Occipital lobe (tissue), 2 donors: ENCODE data around the gene PPIC. TPM values are rescaled to one million over a fixed set of nuclear protein-coding genes. Genes with fewer than 3 reads are reported as not detected.

Experiments
- DNase-seq: peaks from one replicate; lab custom pipeline; 2025; lab: John Stamatoyannopoulos, UW
- total RNA-seq: library from RNA; depleted of rRNA; stranded (reverse); fragments of >200 nt; gene quantifications from one replicate; pipeline ENCODE4 v1.2.3, GENCODE V29; 2014

The PPIC gene
- 3.1 TPM for total RNA-seq

DNA sequence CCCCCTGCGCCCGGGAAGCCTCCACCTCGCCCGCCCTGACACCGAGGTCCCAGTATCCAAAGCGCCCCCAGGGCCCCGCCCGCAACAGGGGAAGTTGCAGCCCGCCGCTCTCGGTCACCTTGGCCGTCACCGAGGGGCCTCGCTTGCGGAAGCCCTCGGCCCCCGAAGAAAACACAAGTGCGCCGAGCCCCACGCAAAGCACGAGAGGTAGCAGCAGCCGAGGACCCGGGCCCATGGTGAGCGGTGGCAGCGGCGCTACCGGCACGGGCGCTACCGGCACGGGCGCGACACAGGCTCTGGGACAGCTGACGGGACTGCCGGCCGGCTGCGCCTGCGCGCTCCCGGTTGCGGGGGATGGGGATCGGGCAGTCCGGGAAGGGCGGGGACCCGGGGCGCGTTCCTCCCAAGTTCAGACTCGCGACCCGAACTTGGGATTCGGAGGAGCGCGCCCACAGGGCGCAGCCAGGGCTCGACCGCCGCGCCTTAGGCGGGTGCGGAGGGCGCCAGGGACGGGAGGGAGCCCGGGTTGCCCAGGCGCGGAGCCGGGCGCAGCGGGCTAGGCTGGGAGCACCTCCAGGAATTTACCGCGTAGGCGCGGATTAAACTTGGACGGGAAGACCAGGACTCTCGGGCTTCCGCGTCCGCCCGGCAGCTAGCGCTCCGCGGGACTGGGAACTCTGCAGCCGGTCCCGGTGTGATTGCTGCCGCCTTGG lies at the start of gene PPIC:
Gene PPIC (minus strand): TSS at position 335 of the 713 bp plus-strand sequence. CDS start 100 bp downstream, at position 235.
- peak; percentile 47 for DNase-seq

DNA sequence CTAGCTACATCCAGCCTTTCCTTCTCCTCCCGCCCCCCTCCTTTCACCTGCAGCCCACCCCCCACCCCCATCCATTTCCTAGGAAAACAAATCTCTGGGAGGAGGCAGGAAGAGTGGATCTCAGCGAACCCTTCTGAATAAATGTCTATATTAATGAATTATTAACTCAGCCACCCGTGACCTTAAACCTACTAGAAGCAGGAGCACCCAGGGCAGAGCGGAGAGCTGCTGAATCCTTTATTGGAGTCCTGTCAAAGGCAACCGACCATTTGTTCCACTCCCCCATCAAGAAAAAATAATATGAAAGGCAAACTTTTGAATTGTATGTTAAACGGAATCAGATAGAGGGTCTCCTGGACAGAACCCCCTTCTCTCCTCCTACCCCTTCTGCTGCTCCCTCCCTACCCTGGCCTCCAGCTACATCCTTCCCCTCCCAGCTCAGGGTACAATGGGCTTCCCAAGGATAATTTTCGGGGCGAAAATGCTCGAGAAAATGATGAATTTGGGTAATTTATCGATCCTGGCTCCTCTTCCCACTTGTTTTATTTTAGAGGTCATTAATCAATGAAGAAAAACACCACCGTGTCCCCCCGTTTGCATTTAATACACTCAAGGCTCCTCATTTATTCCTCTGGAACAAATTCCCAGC lies 49.2 kb upstream of the PPIC start:
- no peak for DNase-seq

DNA sequence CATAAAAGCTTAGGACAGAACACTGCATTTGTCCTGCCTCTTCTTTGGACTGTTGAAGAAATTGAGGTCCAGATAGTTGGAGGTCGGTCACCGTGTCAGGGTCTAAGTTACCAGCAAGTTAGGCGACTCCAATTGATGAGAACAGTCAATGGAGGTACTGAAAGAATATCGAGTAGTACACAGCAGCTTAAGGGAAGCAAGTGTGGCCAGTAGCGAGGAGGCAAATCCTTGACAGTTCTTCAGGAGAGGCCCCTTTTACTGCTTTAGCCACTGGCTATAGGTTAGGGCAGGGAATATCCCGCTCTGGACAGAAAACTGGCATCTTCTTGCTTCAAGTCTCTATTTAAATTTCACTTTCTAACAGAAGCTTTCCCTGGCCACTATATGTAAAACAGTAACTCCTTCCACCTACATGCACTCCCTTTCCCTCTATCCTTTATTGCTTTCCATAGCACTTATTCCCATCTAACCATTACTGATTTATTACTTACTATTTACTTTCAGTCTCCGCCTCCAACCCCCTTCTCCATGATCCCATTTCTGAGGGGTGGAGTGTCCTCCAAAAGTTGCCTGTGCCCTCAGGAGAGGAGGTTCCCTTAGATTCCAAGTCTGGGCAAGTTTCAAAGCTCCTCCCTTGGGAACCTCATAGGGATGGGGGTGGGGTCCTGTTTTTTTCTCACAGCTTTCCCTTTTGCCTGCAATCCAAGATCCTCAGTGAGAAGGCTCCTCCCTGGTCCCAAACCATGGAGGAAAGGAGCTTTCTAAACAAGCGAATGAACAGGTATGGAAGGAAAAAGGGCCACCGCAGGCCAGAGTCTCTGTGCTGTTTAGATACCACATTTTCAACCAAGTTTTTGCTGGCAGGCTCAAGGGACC lies 48.4 kb upstream of the PPIC start:
- no peak for DNase-seq

DNA sequence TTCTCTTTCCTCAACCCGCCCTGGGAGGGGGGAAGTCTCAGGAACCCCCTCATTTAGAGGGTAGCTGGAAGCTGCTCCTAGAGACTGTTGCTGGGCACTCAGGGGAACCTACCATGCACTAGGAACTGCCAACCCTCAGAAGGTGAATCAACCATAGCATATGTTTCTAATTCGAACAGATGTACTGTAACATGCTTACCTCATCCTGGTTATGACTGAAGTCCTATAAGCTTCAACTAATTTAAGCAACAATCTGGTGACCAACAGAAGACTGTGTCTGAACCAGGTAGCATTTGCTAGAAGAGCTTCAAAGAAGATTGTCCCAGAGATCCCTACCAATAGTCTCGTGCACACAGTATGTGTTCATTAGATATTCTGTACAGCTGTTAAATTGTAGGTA lies 46.8 kb upstream of the PPIC start:
- DNase-seq = no peak

DNA sequence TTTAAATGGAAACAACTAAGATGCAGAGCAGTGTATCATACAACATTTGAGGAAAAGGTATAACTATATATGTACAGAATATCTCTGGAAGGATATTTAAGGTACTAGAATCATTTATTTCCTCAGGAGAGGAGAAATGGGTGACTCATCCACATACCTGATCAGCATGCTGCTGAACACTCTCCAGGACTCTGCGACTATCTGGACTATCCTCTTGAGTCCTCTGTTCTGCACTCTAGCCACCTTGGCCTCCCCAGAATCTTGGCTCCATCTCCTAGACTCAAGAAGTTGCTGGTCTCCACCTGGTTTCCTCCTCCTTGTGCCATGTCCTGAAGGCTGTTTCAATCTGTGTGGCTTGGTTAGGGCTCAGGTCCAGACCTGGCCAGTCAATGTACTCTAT lies 43.7 kb upstream of the PPIC start:
- DNase-seq = no peak

DNA sequence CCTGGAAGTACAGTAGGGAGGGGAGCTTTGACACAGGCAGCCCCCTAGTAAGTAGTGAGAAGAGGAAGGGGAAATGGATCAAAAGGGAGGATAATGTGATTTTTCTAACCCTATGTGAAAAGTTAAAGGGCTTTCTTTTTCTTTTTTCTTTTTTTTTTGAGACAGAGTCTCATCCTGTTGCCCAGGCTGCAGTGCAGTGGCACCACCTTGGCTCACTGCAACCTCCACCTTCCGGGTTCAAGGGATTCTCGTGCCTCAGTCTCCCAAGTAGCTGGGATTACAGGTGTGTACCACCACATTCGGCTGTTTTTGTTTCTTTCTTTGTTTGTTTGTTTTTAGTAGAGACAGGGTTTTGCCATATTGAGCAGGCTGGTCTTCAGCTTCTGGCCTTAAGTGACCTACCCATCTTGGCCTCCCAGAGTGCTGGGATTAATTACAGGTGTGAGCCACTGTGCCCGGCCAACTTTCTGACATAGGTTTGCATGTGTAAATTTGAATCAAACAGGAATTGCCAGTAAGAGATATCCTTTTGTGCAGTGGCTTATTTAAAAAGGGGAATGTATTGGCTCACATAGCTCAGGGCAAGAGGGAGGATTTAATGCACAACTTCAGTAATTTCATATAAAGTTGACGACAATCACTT lies 39.1 kb upstream of the PPIC start:
- no peak for DNase-seq

DNA sequence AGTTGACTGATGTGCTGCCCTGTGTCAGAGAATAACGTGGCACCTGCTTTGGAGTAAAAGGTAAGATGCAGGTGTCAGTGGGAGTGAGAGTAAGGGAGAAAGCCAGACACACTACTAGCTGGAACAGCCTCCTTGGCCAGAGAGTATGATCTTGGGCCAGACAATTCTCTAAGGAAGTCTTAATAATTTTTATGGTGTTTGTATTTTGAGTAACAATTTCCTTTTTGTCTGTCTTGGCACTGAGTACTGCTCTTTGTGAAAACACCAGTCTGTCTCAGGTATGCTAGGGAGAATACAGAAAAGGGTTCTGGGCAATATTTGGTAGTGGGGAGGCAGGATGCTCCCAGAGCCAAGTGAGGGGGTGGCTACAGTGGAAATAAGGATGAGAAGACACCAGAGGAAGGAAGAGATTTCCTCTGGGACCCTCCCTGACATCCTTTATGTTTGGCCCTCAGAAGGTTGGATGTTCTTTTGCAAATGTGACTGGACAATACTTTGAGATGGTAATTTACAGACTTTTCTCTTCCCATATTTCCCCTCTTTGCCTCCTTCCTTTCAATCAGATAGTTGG lies 31.9 kb upstream of the PPIC start:
- DNase-seq = no peak

DNA sequence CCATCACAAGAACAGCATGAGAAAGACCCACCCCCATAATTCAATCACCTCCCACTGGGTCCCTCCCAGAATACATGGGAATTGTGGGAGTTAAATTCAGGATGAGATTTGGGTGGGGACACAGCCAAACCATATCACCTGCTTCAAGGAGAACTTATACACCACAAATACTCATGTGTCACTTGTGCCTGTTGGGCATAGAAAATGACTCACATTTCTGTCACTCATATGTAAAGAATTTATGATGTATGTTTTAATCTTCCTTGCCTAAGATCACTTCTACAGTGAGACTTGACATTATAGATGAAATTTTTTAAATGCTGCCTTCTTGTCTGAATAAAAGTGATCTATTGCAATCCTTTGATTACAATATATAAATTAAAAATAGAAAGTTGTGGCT lies 29.5 kb upstream of the PPIC start:
- DNase-seq = no peak

DNA sequence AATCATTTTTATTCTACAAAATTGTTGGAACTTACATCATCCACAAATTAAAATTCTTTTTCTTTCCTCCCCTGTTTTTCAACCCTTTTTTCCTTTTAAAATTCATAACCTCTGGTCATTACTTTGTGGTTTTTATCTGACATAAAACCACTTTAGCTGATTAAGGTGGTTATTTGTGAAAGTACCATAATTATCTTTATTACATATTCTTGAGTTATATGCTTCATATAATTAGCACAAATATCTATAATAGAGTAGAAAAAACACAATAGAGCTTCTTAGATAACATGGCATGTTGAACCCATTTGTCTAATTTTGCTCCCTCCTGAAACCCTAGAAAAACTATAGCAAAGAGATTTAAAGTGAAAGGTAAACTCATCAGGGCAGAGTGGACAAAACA lies 22.9 kb upstream of the PPIC start:
- DNase-seq = no peak

DNA sequence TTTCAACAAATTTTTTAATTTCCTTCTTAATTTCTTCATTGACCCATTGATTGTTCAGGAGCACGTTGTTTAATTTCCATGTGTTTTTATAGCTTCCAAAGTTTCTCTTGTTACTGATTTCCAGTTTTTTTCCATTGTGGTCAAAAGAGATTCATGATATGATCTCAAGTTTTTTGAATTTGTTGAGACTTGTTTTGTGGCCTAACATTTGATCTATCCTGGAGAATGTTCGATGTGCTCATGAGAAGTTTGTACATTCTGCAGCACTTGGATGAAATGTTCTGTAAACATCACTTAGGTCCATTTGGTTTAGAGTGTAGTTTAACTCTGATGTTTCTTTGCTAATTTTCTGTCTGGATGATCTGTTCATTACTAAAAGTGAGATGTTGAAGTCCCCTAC lies 14.7 kb upstream of the PPIC start:
- DNase-seq = no peak

DNA sequence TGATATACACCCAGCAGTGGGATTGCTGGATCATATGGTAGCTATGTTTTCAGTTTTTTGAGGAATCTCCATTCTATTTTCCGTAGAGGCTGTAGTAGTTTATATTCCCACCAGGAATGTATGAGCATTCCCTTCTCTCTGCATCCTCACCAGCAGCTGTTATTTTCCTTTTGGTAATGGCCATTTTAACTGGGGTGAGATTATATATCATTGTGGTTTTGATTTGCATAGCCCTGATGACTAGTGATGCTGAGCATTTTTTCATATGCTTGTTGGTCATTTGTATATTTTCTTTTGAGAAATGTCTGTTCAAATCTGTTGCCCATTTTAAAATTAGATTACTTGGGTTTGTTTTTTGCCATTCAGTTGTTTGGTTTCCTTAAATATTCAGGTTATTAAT lies 11.2 kb upstream of the PPIC start:
- DNase-seq = no peak

DNA sequence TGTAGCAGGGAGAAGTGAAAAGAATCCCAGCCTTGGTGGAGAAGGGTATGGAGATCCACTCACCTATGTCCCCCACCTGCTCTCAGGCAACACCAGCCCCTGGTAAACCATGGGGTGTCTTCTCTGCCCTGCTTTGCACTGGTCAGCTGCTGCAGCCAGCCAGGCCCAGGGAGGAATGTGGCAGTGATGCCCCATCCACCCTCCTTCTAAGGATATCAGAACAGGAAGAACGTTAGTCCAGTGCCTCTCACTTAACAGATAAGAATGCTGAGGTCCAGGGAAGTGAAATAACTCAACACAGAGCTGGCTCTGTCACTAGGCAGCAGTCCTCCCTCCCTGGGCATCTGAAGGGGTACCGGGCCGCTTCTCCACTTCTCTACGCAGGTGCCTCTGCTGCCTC lies 9.7 kb upstream of the PPIC start:
- DNase-seq = no peak

DNA sequence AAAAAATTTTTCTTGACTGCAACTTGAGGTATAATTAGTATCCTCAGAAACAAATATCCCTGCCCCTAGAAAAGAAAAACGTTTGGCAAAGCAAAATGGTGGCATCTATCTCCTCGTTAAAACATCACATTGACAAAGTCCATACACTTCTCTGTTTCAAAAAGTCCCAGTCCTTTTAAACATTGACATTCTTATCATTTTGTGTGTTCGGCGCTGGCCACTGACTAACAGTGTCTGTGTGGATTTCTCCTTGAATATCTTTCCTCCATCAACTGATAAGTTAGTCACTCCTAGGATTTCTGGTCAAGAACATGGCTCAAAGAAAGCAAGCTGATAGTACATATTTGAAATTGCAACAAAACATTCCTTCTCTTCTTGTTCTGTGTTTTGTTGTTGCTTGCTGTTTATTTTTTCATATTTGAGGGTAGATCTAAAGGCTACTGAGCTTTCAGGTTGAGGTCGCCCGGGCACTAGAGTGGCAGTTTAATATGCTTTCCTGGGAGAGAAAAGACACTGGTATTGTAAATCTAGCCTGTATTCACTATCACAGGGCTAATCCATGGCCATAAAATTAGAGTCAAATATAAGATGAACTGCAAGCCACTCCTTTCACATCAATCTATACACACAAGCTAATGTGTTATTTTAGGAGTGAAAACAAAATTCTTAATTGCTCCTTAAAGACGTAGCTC lies 8.5 kb upstream of the PPIC start:
- no peak for DNase-seq

DNA sequence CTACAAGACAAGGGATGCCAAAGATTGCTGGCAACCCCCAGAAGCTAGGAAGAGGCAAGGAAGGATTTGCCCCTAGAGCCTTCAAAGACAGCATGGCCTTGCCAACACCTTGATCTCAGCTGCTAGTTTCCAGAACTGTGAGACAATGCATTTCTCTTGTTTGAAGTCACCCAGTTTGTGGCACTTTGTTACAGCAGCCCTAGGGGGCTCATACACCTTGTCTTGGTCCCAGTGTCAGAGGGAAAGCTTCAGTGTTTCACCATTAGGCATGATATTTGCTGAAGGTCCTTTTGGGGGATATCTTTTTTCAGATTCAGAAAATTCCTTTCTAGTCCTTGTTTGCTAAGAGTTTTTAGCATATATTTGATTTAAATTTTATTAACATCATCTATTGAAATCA lies 3.1 kb upstream of the PPIC start:
- no peak for DNase-seq

DNA sequence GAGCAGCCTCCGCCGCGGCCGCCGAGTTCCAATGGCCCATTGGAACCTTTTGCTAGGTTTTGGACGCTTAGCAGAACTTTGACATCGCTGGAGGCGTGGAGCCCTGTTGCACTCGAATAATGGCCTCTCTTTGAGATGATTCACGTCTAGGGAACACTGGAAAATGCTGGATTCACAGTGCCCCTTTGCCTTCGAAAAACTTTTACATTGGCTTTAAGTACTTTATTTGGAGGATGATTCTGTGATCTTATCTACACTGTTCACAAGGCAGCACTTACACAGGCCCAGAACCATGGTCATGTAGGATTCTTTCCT lies 536 bp upstream of the PPIC start:
- no peak for DNase-seq

DNA sequence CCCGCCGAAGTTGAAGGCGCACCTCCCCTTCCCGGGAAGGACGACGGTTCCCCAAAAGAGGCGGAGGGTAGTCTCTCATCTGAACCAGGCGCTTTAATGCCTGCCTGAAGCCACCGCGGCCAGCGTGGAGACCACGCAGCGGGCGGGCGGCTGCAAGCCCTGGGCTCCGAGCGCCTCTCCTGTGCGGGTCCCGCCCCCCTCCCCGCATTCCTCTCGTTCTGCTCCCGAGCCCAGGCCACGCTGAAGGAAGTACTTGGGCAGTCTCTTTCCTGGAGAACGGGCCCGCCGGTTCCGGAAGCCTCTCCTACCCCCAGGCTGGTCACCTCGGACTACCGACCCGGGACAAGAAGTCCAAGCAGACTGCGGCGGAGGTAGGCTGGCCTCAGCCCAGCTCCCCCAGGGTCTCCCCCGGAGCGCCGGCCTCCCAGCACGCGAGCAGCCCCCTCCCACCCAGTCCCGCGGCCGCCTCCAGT lies 571 bp downstream of the PPIC start:
- DNase-seq = no peak

DNA sequence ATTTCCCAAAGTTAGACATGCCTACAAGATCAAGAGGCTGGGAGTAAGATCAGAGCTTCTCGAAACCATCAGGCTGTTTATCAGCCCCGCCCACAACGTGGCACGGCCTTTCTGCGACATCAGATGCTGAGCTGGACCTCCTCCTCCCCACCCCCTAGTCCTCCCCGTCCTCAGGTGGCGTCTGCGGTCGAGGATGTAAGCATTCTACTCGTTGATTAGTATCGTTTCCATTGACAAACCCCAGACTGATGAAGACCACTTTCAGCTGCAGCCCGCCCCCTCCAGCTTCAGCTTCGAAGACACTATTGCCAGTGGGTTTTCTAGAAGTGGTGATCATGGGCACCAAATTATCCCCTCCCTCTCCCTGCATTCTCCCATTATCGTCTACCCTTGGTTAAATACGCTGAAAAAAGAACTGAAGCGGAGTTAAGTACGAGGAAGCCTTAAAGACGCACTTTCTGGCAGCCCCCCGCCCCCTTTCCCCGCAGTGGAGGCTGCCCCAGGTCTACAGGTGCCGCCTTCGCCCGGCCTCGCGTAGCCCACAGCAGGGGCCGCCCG lies 1.1 kb downstream of the PPIC start:
- DNase-seq = no peak

DNA sequence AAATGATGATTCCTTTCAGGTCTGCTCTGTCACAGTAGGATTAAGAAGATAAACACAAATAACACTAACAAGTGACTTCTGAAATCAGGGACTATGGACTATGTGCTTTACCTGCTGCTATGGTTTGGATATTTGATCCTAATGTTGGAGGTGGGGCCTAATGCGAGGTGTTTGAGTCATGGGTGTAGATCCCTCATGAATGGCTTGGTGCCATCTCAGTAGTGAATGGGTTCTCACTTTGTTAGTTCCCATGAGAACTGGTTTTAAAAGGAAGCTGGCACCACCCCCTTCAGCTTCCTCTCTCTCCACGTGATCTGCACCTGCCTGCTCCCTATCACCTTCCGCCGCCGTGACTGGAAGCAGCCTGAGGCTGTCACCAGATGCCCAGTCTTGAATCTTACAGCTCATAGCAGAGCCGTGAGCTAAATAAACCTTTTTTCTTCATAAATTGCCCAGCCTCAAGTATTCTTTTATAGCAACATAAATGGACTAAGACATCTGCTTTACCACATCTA lies 3.3 kb downstream of the PPIC start:
- no peak for DNase-seq

DNA sequence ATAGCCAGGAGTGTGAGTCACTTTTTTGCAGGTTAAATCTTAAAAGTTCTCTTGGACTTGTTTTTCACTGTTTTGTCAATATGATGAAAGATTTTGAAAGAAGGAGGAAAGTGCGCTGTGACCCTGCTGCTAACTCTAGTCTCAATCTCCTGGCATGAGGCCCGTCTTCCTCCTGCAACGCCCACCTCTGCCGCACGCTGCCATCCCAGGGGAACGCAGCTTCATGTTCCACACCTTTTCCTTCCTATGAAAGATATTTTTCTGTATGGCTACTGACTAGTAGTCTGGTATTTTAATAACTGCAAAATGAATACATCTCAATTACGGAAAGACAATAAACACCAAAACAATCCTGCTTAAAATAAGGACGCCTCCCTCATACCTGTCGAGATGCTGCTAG lies 8.3 kb downstream of the PPIC start:
- no peak for DNase-seq

DNA sequence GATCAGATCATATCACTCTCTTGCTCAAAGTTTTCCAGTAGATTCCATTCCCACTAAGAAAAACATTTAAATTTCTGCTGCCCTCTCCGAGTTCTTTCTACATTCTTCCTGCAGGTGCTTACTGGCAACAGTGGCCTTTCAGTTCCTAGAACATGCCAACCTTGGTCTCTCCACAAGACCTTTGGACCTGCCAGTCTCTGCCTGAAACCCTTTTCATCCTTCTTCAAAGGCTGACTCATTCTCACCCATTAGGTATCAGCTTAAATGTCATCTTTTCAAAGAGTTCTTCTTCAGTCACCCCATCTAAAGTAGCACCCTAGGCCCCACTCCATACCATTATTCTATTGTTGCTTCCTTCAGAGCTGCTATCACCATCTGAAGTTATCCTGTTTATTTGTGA lies 21.8 kb downstream of the PPIC start:
- no peak for DNase-seq

DNA sequence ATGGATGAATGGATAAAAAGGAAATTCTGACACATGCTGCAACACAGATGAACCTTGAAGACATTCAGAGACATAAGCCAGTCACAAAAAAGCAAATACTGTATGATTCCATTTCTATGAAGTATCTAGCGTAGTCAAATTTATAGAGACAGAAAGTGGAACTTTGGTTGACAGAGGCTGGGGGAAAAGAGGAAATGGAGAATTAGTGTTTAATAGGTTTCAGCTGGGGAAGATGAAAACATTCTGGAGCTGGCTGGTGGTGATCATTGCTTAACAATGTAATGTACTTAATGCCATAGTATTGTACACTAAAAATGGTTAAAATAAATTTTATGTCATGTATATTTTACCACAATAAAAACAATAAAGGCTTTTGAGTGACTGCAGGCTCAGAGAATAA lies 24.2 kb downstream of the PPIC start:
- no peak for DNase-seq
